ENCODE results near the gene RASSF4. TPM values are rescaled to one million over a fixed set of nuclear protein-coding genes. Genes with fewer than 3 reads are reported as not detected.

RASSF4 gene
- total and polyA plus RNA-seq, 9 of the 15 experiments (the other 6 are each of a cell fraction or from before 2014, with no cell fraction given): 0.01 to 0.62 (median 0.11) TPM; not detected in 3

DNA sequence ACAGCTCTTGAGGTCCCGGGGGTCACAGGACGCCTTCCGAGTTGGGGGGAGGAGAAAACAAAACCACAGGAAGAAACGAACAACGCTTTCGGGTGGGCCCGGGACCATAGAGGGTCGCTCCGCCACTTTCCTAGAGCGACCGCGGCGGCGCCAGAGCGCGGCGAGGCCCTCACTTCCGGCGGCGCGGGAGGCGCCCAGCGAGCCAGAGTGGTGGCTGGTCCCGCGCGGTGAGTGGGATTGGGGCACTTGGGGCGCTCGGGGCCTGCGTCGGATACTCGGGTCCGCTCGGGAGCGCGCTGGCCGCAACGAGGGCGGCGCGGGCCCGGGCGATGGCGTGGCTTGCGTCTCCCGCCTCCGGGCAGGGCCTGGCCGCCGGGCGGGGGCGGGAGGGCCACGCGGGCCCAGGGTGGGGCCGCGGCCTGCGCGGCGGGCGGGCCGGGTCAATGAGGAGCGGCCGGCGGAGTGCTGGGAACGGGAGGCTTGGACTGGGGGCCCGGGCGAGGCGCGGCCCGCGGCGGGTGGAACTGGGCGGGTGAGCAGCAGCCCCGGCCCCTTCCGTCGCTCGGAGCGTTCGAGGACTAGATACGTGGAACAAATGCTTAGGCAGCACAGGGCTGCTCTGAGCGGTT, 41.3 kb downstream of the RASSF4 start, which contains the start of gene ZNF22 (continued):
- TF ChIP-seq, protein P1, sequence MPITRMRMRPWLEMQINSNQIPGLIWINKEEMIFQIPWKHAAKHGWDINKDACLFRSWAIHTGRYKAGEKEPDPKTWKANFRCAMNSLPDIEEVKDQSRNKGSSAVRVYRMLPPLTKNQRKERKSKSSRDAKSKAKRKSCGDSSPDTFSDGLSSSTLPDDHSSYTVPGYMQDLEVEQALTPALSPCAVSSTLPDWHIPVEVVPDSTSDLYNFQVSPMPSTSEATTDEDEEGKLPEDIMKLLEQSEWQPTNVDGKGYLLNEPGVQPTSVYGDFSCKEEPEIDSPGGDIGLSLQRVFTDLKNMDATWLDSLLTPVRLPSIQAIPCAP (CRISPR knock-in tag; IDR thresholded peaks at IDR 0.05; ENCODE audit: borderline replicate concordance): no peak
- TF ChIP-seq PRPF4 (IDR thresholded peaks at IDR 0.05; ENCODE audit: insufficient read depth, low read depth, low read length, poor library complexity, severe bottlenecking) (no peak), MED1 (CRISPR knock-in tag; IDR thresholded peaks at IDR 0.05; ENCODE audit: borderline replicate concordance) (peak; percentile 87; the same call in 1 of the 2 replicates), FOSL1 (tag; conservative IDR thresholded peaks at IDR 0.05) (0 out of 2 replicates have a peak, but pooled peaks have one; percentile 27), SPI1 (IDR thresholded peaks at IDR 0.05; ENCODE audit: borderline replicate concordance, low read depth, low read length) (no peak), ZBTB11 (CRISPR knock-in tag; IDR thresholded peaks at IDR 0.05) (peak in 1 of 3 experiments; percentile 62; a peak in 1 of 6 replicates), CBX3 (IDR thresholded peaks at IDR 0.05; ENCODE audit: borderline replicate concordance in 1 of 2, low read length in 2 of 2) (no peak), RBFOX2 (IDR thresholded peaks at IDR 0.05; ENCODE audit: low read depth, low read length) (peak; percentile 96), GTF2F1 (IDR thresholded peaks at IDR 0.05; ENCODE audit: low read depth, low read length) (peak; percentile 74), ZNF408 (CRISPR knock-in tag; IDR thresholded peaks at IDR 0.05; ENCODE audit: low read depth) (no peak), ZNF766 (CRISPR knock-in tag; conservative IDR thresholded peaks at IDR 0.05) (peak; percentile 34; the same call in 1 of the 2 replicates), CBFA2T2 (conservative IDR thresholded peaks at IDR 0.05) (no peak), SMAD3 (CRISPR knock-in tag; conservative IDR thresholded peaks at IDR 0.05) (peak; percentile 46; the same call in 1 of the 2 replicates), RBM22 (IDR thresholded peaks at IDR 0.05; ENCODE audit: low read depth, low read length, poor library complexity, severe bottlenecking) (peak; percentile 70), CCAR2 (IDR thresholded peaks at IDR 0.05; ENCODE audit: low read depth, low read length) (no peak), BDP1 (IDR thresholded peaks at IDR 0.05; ENCODE audit: insufficient read depth, insufficient read length) (no peak), ZBTB49 (CRISPR knock-in tag; IDR thresholded peaks at IDR 0.05; ENCODE audit: borderline replicate concordance) (0 out of 2 replicates have a peak, but pooled peaks have one; percentile 63), POLR2A (conservative IDR thresholded peaks at IDR 0.05) (peak; percentile 72), ZNF584 (CRISPR knock-in tag; IDR thresholded peaks at IDR 0.05; ENCODE audit: low read depth) (peak; percentile 70), SP1 (CRISPR knock-in tag; IDR thresholded peaks at IDR 0.05) (no peak), ZNF224 (CRISPR knock-in tag; IDR thresholded peaks at IDR 0.05) (peak; percentile 81), ARNT (IDR thresholded peaks at IDR 0.05) (no peak)
